ENCODE results near the gene TSNAXIP1. TPM values are rescaled to one million over a fixed set of nuclear protein-coding genes. Genes with fewer than 3 reads are reported as not detected.
A peak's percentile ranks its signal among the peaks of the same experiment; 100 is the strongest.
"Not testable (repeated sequence)": the region's sequence is repeated elsewhere in the genome, so short reads cannot be mapped to it uniquely, and the experiment has no call there.

The TSNAXIP1 gene
- total and polyA plus RNA-seq, 12 donors = 0.72 to 18.7 (median 2.3) TPM

- Histone ChIP-seq H3K27me3 (no peaks in the 10 kb centered on the region), H3K27ac (peak overlapping the region in 3 of 5 donors; percentile 1 to 72 (median 56)), H3K9me3 (replicated peaks in 1 of 3) (no peaks in the 10 kb centered on the region), H3K36me3 (replicated peaks in 1 of 2) (peaks cover 0 to 36% of the 10 kb centered on the region in 2 donors), H3K4me3 (peak overlapping the region; percentile 23 to 75 (median 64)), H3K4me1 (replicated peaks in 1 of 2) (peaks cover 10 to 15% of the 10 kb centered on the region in 2 donors)
- TF ChIP-seq POLR2A (IDR thresholded peaks at IDR 0.05) = peak; percentile 50 to 75
- TF ChIP-seq CTCF (IDR thresholded peaks at IDR 0.05) = no peak
- intact Hi-C loops (cut with DNase I) = no loop called here
- WGBS, 4 donors = 0 to 3% (median 1%) methylated on average over 14 to 49 of the region's 49 CpGs
- DNase-seq = peak; percentile 88 to 97 (median 94)
Observed at GRCh38 chr16:67833415-67834241, 26.9 kb downstream of the TSNAXIP1 start.

DNA sequence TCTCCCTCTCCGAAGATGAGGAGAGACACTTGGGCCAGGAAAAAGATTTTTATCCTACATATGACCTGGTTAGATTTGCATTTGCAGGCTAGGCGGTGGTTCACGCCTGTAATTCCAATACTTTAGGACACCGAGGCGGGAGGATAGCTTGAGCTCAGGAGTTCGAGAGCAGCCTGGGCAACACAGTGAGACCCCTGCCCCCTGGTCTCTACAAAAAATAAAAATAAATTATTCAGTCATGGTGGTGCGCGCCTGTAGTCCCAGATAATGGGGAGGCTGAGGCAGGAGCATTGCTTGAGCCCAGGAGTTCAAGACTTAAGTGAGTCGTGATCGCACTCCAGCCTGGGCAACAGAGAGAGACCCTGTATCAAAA lies 27.5 kb downstream of the TSNAXIP1 start:
- H3K4me1 ChIP-seq (replicated peaks in 1 of 2) = peaks cover 10 to 15% of the 10 kb centered on the region in 2 donors
- H3K9me3 ChIP-seq (replicated peaks in 1 of 3) = no peaks in the 10 kb centered on the region
- WGBS, 4 donors = 73 to 85% (median 82%) methylated on average over 10 of the region's 10 CpGs
- no peaks in the 10 kb centered on the region for H3K27me3 ChIP-seq
- peak overlapping the region in 2 of 4 donors; percentile 23 to 75 for H3K4me3 ChIP-seq
- intact Hi-C loops (cut with DNase I) = no loop called here
- H3K27ac ChIP-seq = peak overlapping the region in 2 of 5 donors; percentile 9 to 56
- H3K36me3 ChIP-seq (replicated peaks in 1 of 2) = peaks cover 0 to 30% of the 10 kb centered on the region in 2 donors
- TF ChIP-seq POLR2A (IDR thresholded peaks at IDR 0.05) = no peak
- TF ChIP-seq CTCF (IDR thresholded peaks at IDR 0.05) = no peak
- DNase-seq = no peak

DNA sequence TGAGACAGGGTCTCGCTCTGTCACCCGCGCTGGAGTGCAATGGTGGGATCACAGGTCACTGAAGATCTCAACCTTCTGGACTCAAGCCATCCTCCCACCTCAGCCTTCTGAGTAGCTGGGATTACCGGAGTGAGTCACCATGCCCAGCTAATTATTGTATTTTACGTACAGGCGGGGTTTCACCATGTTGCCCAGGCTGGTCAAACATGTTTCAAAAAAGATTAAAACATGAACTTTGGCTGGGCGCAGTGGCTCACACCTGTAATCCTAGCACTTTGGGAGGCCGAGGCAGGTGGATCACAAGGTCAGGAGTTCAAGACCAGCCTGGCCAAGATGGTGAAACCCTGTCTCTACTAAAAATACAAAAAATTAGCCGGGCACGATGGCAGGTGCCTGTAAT lies 30.5 kb downstream of the TSNAXIP1 start:
- H3K36me3 ChIP-seq (replicated peaks in 1 of 2); H3K4me3 ChIP-seq; H3K27me3 ChIP-seq; DNase-seq; intact Hi-C loops (cut with DNase I); H3K9me3 ChIP-seq (replicated peaks in 1 of 3); H3K27ac ChIP-seq: not testable (repeated sequence)
- H3K4me1 ChIP-seq (replicated peaks in 1 of 2) = peaks cover 15 to 19% of the 10 kb centered on the region in 2 donors
- 82 to 91% (median 88%) methylated on average over 10 of the region's 10 CpGs for WGBS, 4 donors

GRCh38 chr16:67837811-67838210 lies 31.1 kb downstream of the TSNAXIP1 start:
- TF ChIP-seq CTCF (IDR thresholded peaks at IDR 0.05) (no peak), POLR2A (IDR thresholded peaks at IDR 0.05) (no peak)
- H3K4me1 ChIP-seq (replicated peaks in 1 of 2) = peaks cover 13 to 15% of the 10 kb centered on the region in 2 donors
- intact Hi-C loops (cut with DNase I) = no loop called here
- H3K4me3 ChIP-seq = no peak overlapping the region
- no peak overlapping the region for H3K27ac ChIP-seq
- H3K27me3 ChIP-seq = no peaks in the 10 kb centered on the region
- DNase-seq = no peak
- H3K9me3 ChIP-seq (replicated peaks in 1 of 3) = no peaks in the 10 kb centered on the region
- H3K36me3 ChIP-seq (replicated peaks in 1 of 2) = no peaks in the 10 kb centered on the region
- WGBS, 4 donors = 80 to 89% (median 85%) methylated on average over 2 of the region's 2 CpGs
